WTC11 (cell line): ENCODE measurements around the gene URI1. TPM values are rescaled to one million over a fixed set of nuclear protein-coding genes. Genes with fewer than 3 reads are reported as not detected.

Source experiments
- ATAC-seq: fragments of 200-7000 bp; cut with Tn5 transposase; 2 replicates; pipeline ENCODE4 v1.10.0; 2021; ENCODE audit warnings: mild to moderate bottlenecking, moderate library complexity
- CTCF ChIA-PET: fragments of 300-600 bp; sonication (Branson Sonifier 250); formaldehyde crosslinking; loops from one replicate; lab custom pipeline; 2021; ENCODE audit warnings: antibody characterized with exemption; lab: Charles Lee
- POLR2A ChIA-PET: fragments of 350-600 bp; sonication (Branson Sonifier 250); formaldehyde crosslinking; loops from one replicate; lab custom pipeline; 2021; ENCODE audit warnings: antibody characterized with exemption; lab: Charles Lee
- DNase-seq: peaks from one replicate; pipeline ENCODE4 v3.0.0; 2021; ENCODE audit warnings: low spot score
- H3K27ac Mint-ChIP-seq: 2 replicates; pipeline ENCODE4 v1.8.0; 2021; ENCODE audit warnings: mixed read lengths
- H3K27me3 Mint-ChIP-seq: 2 replicates; pipeline ENCODE4 v1.8.0; 2021; ENCODE audit warnings: low read depth, mild to moderate bottlenecking, moderate library complexity, mixed read lengths
- H3K36me3 Mint-ChIP-seq: 2 replicates; pipeline ENCODE4 v1.8.0; 2021; ENCODE audit warnings: mixed read lengths
- H3K4me1 Mint-ChIP-seq: 2 replicates; pipeline ENCODE4 v1.8.0; 2022; ENCODE audit warnings: mixed read lengths
- H3K4me3 Mint-ChIP-seq: 2 replicates; pipeline ENCODE4 v1.8.0; 2021; ENCODE audit warnings: mild to moderate bottlenecking, moderate library complexity, mixed read lengths
- H3K9me3 Mint-ChIP-seq: 2 replicates; pipeline ENCODE4 v1.8.0; 2021; ENCODE audit warnings: mixed read lengths
- ATF1 ChIP-seq: sonication (generic); formaldehyde crosslinking; IDR thresholded peaks from 2 replicates; pipeline ENCODE4 v1.8.1; 2023; ENCODE audit warnings: mild to moderate bottlenecking, moderate library complexity, missing genetic modification reagents
- ATF2 ChIP-seq: sonication (generic); formaldehyde crosslinking; IDR thresholded peaks from 2 replicates; pipeline ENCODE4 v1.8.1; 2022; ENCODE audit warnings: low read depth, missing genetic modification reagents, borderline replicate concordance
- CDX4 ChIP-seq: fragments of 250-450 bp; sonication (Bioruptor Pico); IDR thresholded peaks from 2 replicates; pipeline ENCODE4 v1.9.0; 2021; ENCODE audit warnings: moderate library complexity, mild to moderate bottlenecking, inconsistent platforms, borderline replicate concordance
- E2F1 ChIP-seq: sonication (generic); formaldehyde crosslinking; IDR thresholded peaks from 2 replicates; pipeline ENCODE4 v1.8.0; 2022; ENCODE audit warnings: mild to moderate bottlenecking, missing genetic modification reagents
- E2F4 ChIP-seq: sonication (generic); formaldehyde crosslinking; IDR thresholded peaks from 2 replicates; pipeline ENCODE4 v1.8.1; 2022; ENCODE audit warnings: low read depth, mild to moderate bottlenecking, moderate library complexity, missing genetic modification reagents, borderline replicate concordance
- FOXJ3 ChIP-seq: sonication (generic); formaldehyde crosslinking; IDR thresholded peaks from 2 replicates; pipeline ENCODE4 v1.9.0; 2021; ENCODE audit warnings: missing genetic modification reagents, mild to moderate bottlenecking, borderline replicate concordance
- FOXK1 ChIP-seq: sonication (generic); formaldehyde crosslinking; IDR thresholded peaks from 2 replicates; pipeline ENCODE4 v1.8.0; 2022; ENCODE audit warnings: mild to moderate bottlenecking, moderate library complexity, missing genetic modification reagents
- GABPB1 ChIP-seq: sonication (generic); formaldehyde crosslinking; IDR thresholded peaks from 2 replicates; pipeline ENCODE4 v1.8.1; 2023; ENCODE audit warnings: mild to moderate bottlenecking, missing genetic modification reagents
- IRF1 ChIP-seq: sonication (generic); formaldehyde crosslinking; IDR thresholded peaks from 2 replicates; pipeline ENCODE4 v1.8.0; 2023; ENCODE audit warnings: missing genetic modification reagents
- IRF2 ChIP-seq: sonication (generic); formaldehyde crosslinking; IDR thresholded peaks from 2 replicates; pipeline ENCODE4 v1.8.0; 2022; ENCODE audit warnings: low read depth, missing genetic modification reagents, borderline replicate concordance
- MAX ChIP-seq: sonication (generic); formaldehyde crosslinking; IDR thresholded peaks from 2 replicates; pipeline ENCODE4 v1.8.0; 2022; ENCODE audit warnings: mild to moderate bottlenecking, missing genetic modification reagents
- NFYB ChIP-seq: sonication (generic); formaldehyde crosslinking; conservative IDR thresholded peaks from 2 replicates; pipeline ENCODE4 v1.8.0; 2022; ENCODE audit warnings: low read depth, missing genetic modification reagents
- PRDM15 ChIP-seq: sonication (generic); formaldehyde crosslinking; IDR thresholded peaks from 2 replicates; pipeline ENCODE4 v1.8.0; 2022; ENCODE audit warnings: missing genetic modification reagents
- PREB ChIP-seq: sonication (generic); formaldehyde crosslinking; IDR thresholded peaks from 2 replicates; pipeline ENCODE4 v1.8.1; 2022; ENCODE audit warnings: mild to moderate bottlenecking, missing genetic modification reagents, moderate library complexity, borderline replicate concordance
- PRRX2 ChIP-seq: fragments of 250-450 bp; sonication (Bioruptor Pico); IDR thresholded peaks from 2 replicates; pipeline ENCODE4 v1.8.0; 2021; ENCODE audit warnings: mild to moderate bottlenecking
- SMAD4 ChIP-seq: sonication (generic); formaldehyde crosslinking; IDR thresholded peaks from 2 replicates; pipeline ENCODE4 v1.8.0; 2022; ENCODE audit warnings: mild to moderate bottlenecking, missing genetic modification reagents
- SP1 ChIP-seq: sonication (generic); formaldehyde crosslinking; conservative IDR thresholded peaks from 2 replicates; pipeline ENCODE4 v1.8.1; 2022; ENCODE audit warnings: missing genetic modification reagents
- TEAD1 ChIP-seq: sonication (generic); formaldehyde crosslinking; IDR thresholded peaks from 2 replicates; pipeline ENCODE4 v1.8.0; 2022; ENCODE audit warnings: mild to moderate bottlenecking, missing genetic modification reagents
- USF2 ChIP-seq: sonication (generic); formaldehyde crosslinking; IDR thresholded peaks from 2 replicates; pipeline ENCODE4 v1.8.1; 2023; ENCODE audit warnings: mild to moderate bottlenecking, missing genetic modification reagents, moderate library complexity
- ZBTB21 ChIP-seq: sonication (generic); formaldehyde crosslinking; IDR thresholded peaks from 2 replicates; pipeline ENCODE4 v1.8.1; 2023; ENCODE audit warnings: mild to moderate bottlenecking, missing genetic modification reagents, borderline replicate concordance
- ZBTB43 ChIP-seq: sonication (generic); formaldehyde crosslinking; IDR thresholded peaks from 2 replicates; pipeline ENCODE4 v1.8.1; 2023; ENCODE audit warnings: mild to moderate bottlenecking, missing genetic modification reagents
- ZNF317 ChIP-seq: sonication (generic); formaldehyde crosslinking; IDR thresholded peaks from 2 replicates; pipeline ENCODE4 v1.8.1; 2023; ENCODE audit warnings: low read depth, mild to moderate bottlenecking, moderate library complexity, missing genetic modification reagents, borderline replicate concordance
- total RNA-seq: library from RNA; stranded (reverse); gene quantifications from 3 replicates; pipeline ENCODE4 v1.2.3, GENCODE V29; 2021

Gene URI1
- total RNA-seq, 1 experiment from 2014 or later = 57.1 TPM

GRCh38 chr19:29942404-29943261, 594 bp downstream of the URI1 start:
- peak; percentile 50 for DNase-seq
- CTCF ChIA-PET = interaction anchor here (1.5 to 3.2 kb wide), 5 partner anchors 82 to 226 kb away, joined by 3 to 7 read pairs (median 6); no protein-coding TSS in a partner anchor
- ATAC-seq = peak; percentile 70
- Mint-ChIP-seq H3K4me1 (peaks cover 33% of the 10 kb centered on the region), H3K27me3 (peaks cover 29% of the 10 kb centered on the region), H3K4me3 (peak overlapping the region; percentile 90), H3K36me3 (peaks cover 2% of the 10 kb centered on the region), H3K9me3 (peaks cover 11% of the 10 kb centered on the region), H3K27ac (peak overlapping the region; percentile 58; the same call in 1 of the 2 replicates)
- POLR2A ChIA-PET = interaction anchor here (0.7 to 0.9 kb wide), 3 partner anchors 84 to 141 kb away, joined by 3 to 5 read pairs (median 4); no protein-coding TSS in a partner anchor
- TF ChIP-seq IRF1 = no peak
- TF ChIP-seq PRRX2 (CRISPR knock-in tag) = no peak
- TF ChIP-seq FOXJ3 (CRISPR knock-in tag) = no peak
- TF ChIP-seq ZBTB21 = no peak
- no peak for TF ChIP-seq PRDM15
- no peak for TF ChIP-seq ATF2 (CRISPR knock-in tag)
- TF ChIP-seq E2F1 = no peak
- peak; percentile 40; the same call in 1 of the 2 replicates for TF ChIP-seq USF2 (CRISPR knock-in tag)
- TF ChIP-seq NFYB (CRISPR knock-in tag) = no peak
- no peak for TF ChIP-seq PREB
- no peak for TF ChIP-seq SMAD4
- no peak for TF ChIP-seq CDX4 (CRISPR knock-in tag)
- no peak for TF ChIP-seq ATF1 (CRISPR knock-in tag)
- no peak for TF ChIP-seq ZNF317 (CRISPR knock-in tag)
- TF ChIP-seq GABPB1 (CRISPR knock-in tag) = peak; percentile 62; the same call in 1 of the 2 replicates
- TF ChIP-seq ZBTB43 (CRISPR knock-in tag) = 0 out of 2 replicates have a peak, but pooled peaks have one; percentile 36
- no peak; the same call in 1 of the 2 replicates for TF ChIP-seq MAX (CRISPR knock-in tag)
- TF ChIP-seq IRF2 (CRISPR knock-in tag) = no peak
- TF ChIP-seq E2F4 (CRISPR knock-in tag) = no peak
- TF ChIP-seq TEAD1 = no peak
- TF ChIP-seq FOXK1 (CRISPR knock-in tag) = peak; percentile 53; the same call in 1 of the 2 replicates
- TF ChIP-seq SP1 (CRISPR knock-in tag) = no peak
